Measurements from ENCODE around the gene ZDHHC17. TPM values are rescaled to one million over a fixed set of nuclear protein-coding genes. Genes with fewer than 3 reads are reported as not detected.

The ZDHHC17 gene
- total RNA-seq, 1 experiment from 2014 or later, result 50.1 TPM

GRCh38 chr12:76883151-76883550, 119.2 kb downstream of the ZDHHC17 start:
- Histone ChIP-seq H3K36me3 (ENCODE audit: insufficient read depth, low read length) (no peaks in the 10 kb centered on the region), H3K9me3 (ENCODE audit: low read length) (no peaks in the 10 kb centered on the region), H3K4me3 (ENCODE audit: low read length) (no peak overlapping the region), H3K4me2 (ENCODE audit: low read depth, low read length, poor library complexity, severe bottlenecking) (no peak overlapping the region), H3K27me3 (ENCODE audit: low read length) (no peaks in the 10 kb centered on the region), H3K4me1 (ENCODE audit: low read length) (peaks cover 12% of the 10 kb centered on the region), H4K20me1 (ENCODE audit: insufficient read depth, low read depth, low read length) (no peaks in the 10 kb centered on the region), H3K9ac (ENCODE audit: low read length) (no peak overlapping the region), H3K79me2 (ENCODE audit: low read length) (no peaks in the 10 kb centered on the region), H3K9me2 (replicated peaks; ENCODE audit: insufficient read depth, low read length) (no peaks in the 10 kb centered on the region), H3K27ac (ENCODE audit: low read length) (no peak overlapping the region), H2AFZ (ENCODE audit: low read length) (no peak overlapping the region)
- DNase-seq, result no peak

DNA sequence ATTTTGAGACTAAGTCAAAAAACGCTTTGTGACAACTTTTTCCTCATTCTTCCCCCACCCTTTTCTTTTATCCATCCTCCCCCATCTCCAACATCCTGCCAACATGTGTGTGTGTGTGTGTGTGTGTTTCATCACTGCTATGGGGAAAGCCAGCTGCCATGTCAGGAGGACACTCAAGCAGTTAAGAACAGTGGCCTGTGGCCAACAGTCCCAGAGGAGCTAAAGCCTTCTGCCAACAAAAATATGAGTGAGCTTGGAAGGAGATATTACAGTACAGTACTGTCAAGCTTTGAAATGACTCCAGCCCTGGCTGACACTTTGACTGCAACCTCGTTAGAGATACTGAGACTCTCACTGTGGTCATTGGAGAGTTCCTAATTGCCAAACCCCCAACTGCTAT, 119.9 kb downstream of the ZDHHC17 start:
- Histone ChIP-seq H4K20me1 (ENCODE audit: insufficient read depth, low read depth, low read length) (no peaks in the 10 kb centered on the region), H3K4me1 (ENCODE audit: low read length) (peaks cover 6% of the 10 kb centered on the region), H3K36me3 (ENCODE audit: insufficient read depth, low read length) (no peaks in the 10 kb centered on the region), H3K79me2 (ENCODE audit: low read length) (no peaks in the 10 kb centered on the region), H3K9ac (ENCODE audit: low read length) (no peak overlapping the region), H2AFZ (ENCODE audit: low read length) (no peak overlapping the region), H3K9me2 (replicated peaks; ENCODE audit: insufficient read depth, low read length) (no peaks in the 10 kb centered on the region), H3K27ac (ENCODE audit: low read length) (no peak overlapping the region), H3K4me2 (ENCODE audit: low read depth, low read length, poor library complexity, severe bottlenecking) (no peak overlapping the region), H3K27me3 (ENCODE audit: low read length) (no peaks in the 10 kb centered on the region), H3K4me3 (ENCODE audit: low read length) (no peak overlapping the region), H3K9me3 (ENCODE audit: low read length) (no peaks in the 10 kb centered on the region)
- DNase-seq, result no peak

GRCh38 chr12:76888775-76889174, 124.9 kb downstream of the ZDHHC17 start:
- H3K4me2 ChIP-seq (ENCODE audit: low read depth, low read length, poor library complexity, severe bottlenecking), result no peak overlapping the region
- H3K27me3 ChIP-seq (ENCODE audit: low read length), result no peaks in the 10 kb centered on the region
- no peak overlapping the region for H3K27ac ChIP-seq (ENCODE audit: low read length)
- no peaks in the 10 kb centered on the region for H4K20me1 ChIP-seq (ENCODE audit: insufficient read depth, low read depth, low read length)
- DNase-seq, result no peak
- no peak overlapping the region for H2AFZ ChIP-seq (ENCODE audit: low read length)
- H3K9me3 ChIP-seq (ENCODE audit: low read length), result no peaks in the 10 kb centered on the region
- no peak overlapping the region for H3K4me3 ChIP-seq (ENCODE audit: low read length)
- no peaks in the 10 kb centered on the region for H3K4me1 ChIP-seq (ENCODE audit: low read length)
- no peaks in the 10 kb centered on the region for H3K36me3 ChIP-seq (ENCODE audit: insufficient read depth, low read length)
- no peaks in the 10 kb centered on the region for H3K79me2 ChIP-seq (ENCODE audit: low read length)
- no peaks in the 10 kb centered on the region for H3K9me2 ChIP-seq (replicated peaks; ENCODE audit: insufficient read depth, low read length)
- no peak overlapping the region for H3K9ac ChIP-seq (ENCODE audit: low read length)

DNA sequence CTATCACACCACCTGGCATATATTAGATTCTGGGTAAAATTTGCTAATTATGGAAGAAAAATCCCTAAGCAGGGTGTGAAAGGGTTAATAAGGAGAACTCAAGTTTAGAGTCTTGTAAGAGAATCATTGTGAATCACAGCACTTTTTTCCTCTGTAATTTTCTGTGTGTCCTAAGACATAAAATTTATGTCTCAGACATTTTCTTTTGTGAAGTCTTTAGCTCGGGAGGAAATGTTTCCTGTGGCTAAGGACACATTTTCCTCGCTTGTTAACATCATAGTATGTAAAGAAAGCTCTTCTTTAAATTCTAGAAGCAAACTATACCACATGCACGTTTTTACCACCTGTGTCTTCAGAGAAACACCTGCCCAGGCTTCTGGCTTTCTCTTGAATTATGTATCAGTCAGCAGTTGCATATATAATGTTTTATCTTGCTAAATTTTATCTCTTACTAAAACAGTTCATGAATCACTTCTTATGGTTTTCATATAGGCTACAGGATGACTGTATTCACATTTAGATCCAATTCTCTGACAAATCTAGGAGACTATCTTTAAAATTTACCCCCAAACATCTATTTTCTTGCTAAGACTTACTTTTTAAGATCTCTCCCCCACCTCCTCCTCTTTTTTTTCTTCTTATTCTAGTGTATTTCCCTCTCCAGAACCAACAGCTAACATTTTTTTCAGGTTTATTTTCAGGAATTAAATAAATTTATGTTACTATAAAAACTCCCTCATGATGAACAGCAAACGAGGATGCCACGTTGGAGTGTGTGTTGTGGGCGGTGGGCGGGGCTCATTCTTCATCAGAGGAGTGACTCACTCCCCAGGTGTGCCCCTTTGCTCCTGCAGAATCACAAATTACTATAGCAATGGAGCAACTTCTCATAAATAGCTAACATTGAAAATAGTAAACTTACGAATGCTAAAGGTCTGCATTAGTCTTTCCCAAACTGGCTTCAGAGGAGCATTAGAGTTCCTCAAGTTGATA, 126.5 kb downstream of the ZDHHC17 start:
- no peak overlapping the region for H3K4me2 ChIP-seq (ENCODE audit: low read depth, low read length, poor library complexity, severe bottlenecking)

DNA sequence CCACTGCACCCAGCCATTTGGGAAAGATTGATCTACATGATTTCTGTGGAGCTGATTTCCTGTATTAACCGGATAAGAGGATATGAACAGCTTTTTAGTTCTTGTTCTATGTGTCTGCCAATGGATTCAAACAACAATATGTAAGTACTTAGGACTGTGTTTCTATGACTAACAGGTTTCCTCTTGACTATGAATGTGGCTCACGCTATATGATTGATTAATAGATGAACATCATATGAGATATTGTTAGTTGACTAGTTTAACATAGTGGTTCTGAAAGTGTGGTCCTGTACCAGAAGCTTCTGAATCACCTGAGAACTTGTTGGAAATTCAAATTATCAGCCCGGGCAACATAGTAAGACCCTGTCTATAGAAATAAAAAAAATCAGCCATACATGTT, 127.7 kb downstream of the ZDHHC17 start:
- H2AFZ ChIP-seq (ENCODE audit: low read length), result no peak overlapping the region
- no peaks in the 10 kb centered on the region for H3K4me1 ChIP-seq (ENCODE audit: low read length)
- H3K9ac ChIP-seq (ENCODE audit: low read length), result no peak overlapping the region

More for the DNA sequence above, 126.5 kb downstream of the ZDHHC17 start:
- no peak overlapping the region for H3K9ac ChIP-seq (ENCODE audit: low read length)
- H2AFZ ChIP-seq (ENCODE audit: low read length), result no peak overlapping the region
- H3K27me3 ChIP-seq (ENCODE audit: low read length), result no peaks in the 10 kb centered on the region
- H3K9me3 ChIP-seq (ENCODE audit: low read length), result no peaks in the 10 kb centered on the region
- no peaks in the 10 kb centered on the region for H4K20me1 ChIP-seq (ENCODE audit: insufficient read depth, low read depth, low read length)
- no peak overlapping the region for H3K4me3 ChIP-seq (ENCODE audit: low read length)
- no peaks in the 10 kb centered on the region for H3K4me1 ChIP-seq (ENCODE audit: low read length)
- H3K9me2 ChIP-seq (replicated peaks; ENCODE audit: insufficient read depth, low read length), result no peaks in the 10 kb centered on the region
- H3K36me3 ChIP-seq (ENCODE audit: insufficient read depth, low read length), result no peaks in the 10 kb centered on the region
- H3K27ac ChIP-seq (ENCODE audit: low read length), result no peak overlapping the region
- no peak for DNase-seq
- no peaks in the 10 kb centered on the region for H3K79me2 ChIP-seq (ENCODE audit: low read length)

GRCh38 chr12:76895796-76896195, 131.9 kb downstream of the ZDHHC17 start:
- Histone ChIP-seq H3K4me1 (ENCODE audit: low read length) (no peaks in the 10 kb centered on the region), H3K9me2 (replicated peaks; ENCODE audit: insufficient read depth, low read length) (no peaks in the 10 kb centered on the region), H2AFZ (ENCODE audit: low read length) (no peak overlapping the region), H3K9ac (ENCODE audit: low read length) (no peak overlapping the region), H3K9me3 (ENCODE audit: low read length) (no peaks in the 10 kb centered on the region), H3K36me3 (ENCODE audit: insufficient read depth, low read length) (no peaks in the 10 kb centered on the region), H4K20me1 (ENCODE audit: insufficient read depth, low read depth, low read length) (no peaks in the 10 kb centered on the region), H3K79me2 (ENCODE audit: low read length) (no peaks in the 10 kb centered on the region), H3K27me3 (ENCODE audit: low read length) (no peaks in the 10 kb centered on the region), H3K27ac (ENCODE audit: low read length) (no peak overlapping the region), H3K4me3 (ENCODE audit: low read length) (no peak overlapping the region), H3K4me2 (ENCODE audit: low read depth, low read length, poor library complexity, severe bottlenecking) (no peak overlapping the region)
- DNase-seq, result no peak

More for the DNA sequence above, 127.7 kb downstream of the ZDHHC17 start:
- no peaks in the 10 kb centered on the region for H3K27me3 ChIP-seq (ENCODE audit: low read length)
- no peaks in the 10 kb centered on the region for H4K20me1 ChIP-seq (ENCODE audit: insufficient read depth, low read depth, low read length)
- no peaks in the 10 kb centered on the region for H3K36me3 ChIP-seq (ENCODE audit: insufficient read depth, low read length)
- no peaks in the 10 kb centered on the region for H3K79me2 ChIP-seq (ENCODE audit: low read length)
- H3K9me2 ChIP-seq (replicated peaks; ENCODE audit: insufficient read depth, low read length), result no peaks in the 10 kb centered on the region
- no peak for DNase-seq
- no peak overlapping the region for H3K4me3 ChIP-seq (ENCODE audit: low read length)
- no peak overlapping the region for H3K4me2 ChIP-seq (ENCODE audit: low read depth, low read length, poor library complexity, severe bottlenecking)
- no peaks in the 10 kb centered on the region for H3K9me3 ChIP-seq (ENCODE audit: low read length)
- H3K27ac ChIP-seq (ENCODE audit: low read length), result no peak overlapping the region

GRCh38 chr12:76896274-76896673, 132.4 kb downstream of the ZDHHC17 start:
- Histone ChIP-seq H3K9me3 (ENCODE audit: low read length) (no peaks in the 10 kb centered on the region), H3K4me2 (ENCODE audit: low read depth, low read length, poor library complexity, severe bottlenecking) (no peak overlapping the region), H3K4me1 (ENCODE audit: low read length) (no peaks in the 10 kb centered on the region), H3K4me3 (ENCODE audit: low read length) (no peak overlapping the region), H3K9ac (ENCODE audit: low read length) (no peak overlapping the region), H3K79me2 (ENCODE audit: low read length) (no peaks in the 10 kb centered on the region), H2AFZ (ENCODE audit: low read length) (no peak overlapping the region), H3K27ac (ENCODE audit: low read length) (no peak overlapping the region), H3K36me3 (ENCODE audit: insufficient read depth, low read length) (no peaks in the 10 kb centered on the region), H3K9me2 (replicated peaks; ENCODE audit: insufficient read depth, low read length) (no peaks in the 10 kb centered on the region), H3K27me3 (ENCODE audit: low read length) (no peaks in the 10 kb centered on the region), H4K20me1 (ENCODE audit: insufficient read depth, low read depth, low read length) (no peaks in the 10 kb centered on the region)
- no peak for DNase-seq

DNA sequence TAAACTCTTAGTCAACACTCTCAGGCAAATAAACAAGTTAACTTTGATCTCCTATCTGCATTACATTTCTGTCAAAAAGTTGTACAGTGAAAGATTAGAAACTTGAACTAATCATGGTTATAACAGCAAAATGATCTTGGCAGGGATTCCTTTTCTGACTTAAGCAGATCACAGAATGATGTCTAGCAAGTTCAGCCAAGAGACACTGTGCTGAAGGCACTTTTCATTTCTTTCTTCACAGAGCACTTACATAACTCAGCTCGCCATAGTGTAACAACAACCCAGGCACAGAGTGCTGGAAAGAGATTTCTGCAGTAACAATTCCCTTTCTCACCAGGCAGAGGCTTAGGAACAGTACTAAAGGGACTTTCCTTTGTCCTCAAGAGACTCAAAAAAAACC, 134.5 kb downstream of the ZDHHC17 start:
- Histone ChIP-seq H3K9me3 (ENCODE audit: low read length) (no peaks in the 10 kb centered on the region), H3K4me1 (ENCODE audit: low read length) (no peaks in the 10 kb centered on the region), H3K4me3 (ENCODE audit: low read length) (no peak overlapping the region), H3K79me2 (ENCODE audit: low read length) (no peaks in the 10 kb centered on the region), H3K27me3 (ENCODE audit: low read length) (no peaks in the 10 kb centered on the region), H3K36me3 (ENCODE audit: insufficient read depth, low read length) (no peaks in the 10 kb centered on the region), H2AFZ (ENCODE audit: low read length) (no peak overlapping the region), H3K27ac (ENCODE audit: low read length) (no peak overlapping the region), H3K9me2 (replicated peaks; ENCODE audit: insufficient read depth, low read length) (no peaks in the 10 kb centered on the region), H4K20me1 (ENCODE audit: insufficient read depth, low read depth, low read length) (no peaks in the 10 kb centered on the region), H3K4me2 (ENCODE audit: low read depth, low read length, poor library complexity, severe bottlenecking) (no peak overlapping the region), H3K9ac (ENCODE audit: low read length) (no peak overlapping the region)
- no peak for DNase-seq

Measured in Karpas-422 (cell line).